ENCODE data around the gene RXFP4. TPM values are rescaled to one million over a fixed set of nuclear protein-coding genes. Genes with fewer than 3 reads are reported as not detected.

The RXFP4 gene
- total RNA-seq, 1 experiment from 2014 or later, result not detected

GRCh38 chr1:155900161-155900560 is 41.3 kb upstream of the RXFP4 start (continued):
- TF ChIP-seq ZNF532 (CRISPR knock-in tag; IDR thresholded peaks at IDR 0.05; ENCODE audit: borderline replicate concordance) (no peak), ESRRA (CRISPR knock-in tag; IDR thresholded peaks at IDR 0.05; ENCODE audit: borderline replicate concordance) (no peak)

DNA sequence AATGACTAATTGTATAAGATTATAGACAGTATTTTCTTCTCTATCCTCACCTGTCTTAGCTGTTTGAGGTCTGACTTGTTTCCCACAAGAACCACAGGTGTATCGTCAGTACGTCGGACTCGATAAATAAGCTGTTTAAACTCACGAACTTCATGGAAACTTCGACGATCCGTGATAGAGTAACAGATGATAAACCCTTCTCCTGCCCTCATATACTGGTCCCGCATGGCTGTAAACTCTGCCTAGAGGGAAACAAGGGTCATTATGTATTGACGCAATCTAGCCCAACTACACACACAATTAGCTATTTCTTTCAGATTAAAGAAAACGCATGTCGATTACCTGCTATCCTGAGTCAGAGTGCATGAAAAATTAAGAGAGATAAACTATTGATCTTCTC is 37.2 kb upstream of the RXFP4 start:
- no peak for TF ChIP-seq NFYB (CRISPR knock-in tag; conservative IDR thresholded peaks at IDR 0.05; ENCODE audit: low read depth)
- TF ChIP-seq MXD4 (CRISPR knock-in tag; IDR thresholded peaks at IDR 0.05; ENCODE audit: borderline replicate concordance), result no peak
- no peak for TF ChIP-seq PREB (CRISPR knock-in tag; IDR thresholded peaks at IDR 0.05; ENCODE audit: borderline replicate concordance)
- no peak for TF ChIP-seq RORB (CRISPR knock-in tag; IDR thresholded peaks at IDR 0.05)
- no peak for TF ChIP-seq GABPB1 (CRISPR knock-in tag; IDR thresholded peaks at IDR 0.05)
- TF ChIP-seq HMGA2 (CRISPR knock-in tag; IDR thresholded peaks at IDR 0.05), result no peak
- no peak for TF ChIP-seq ZNF671 (CRISPR knock-in tag; IDR thresholded peaks at IDR 0.05)
- TF ChIP-seq ZNF219 (CRISPR knock-in tag; IDR thresholded peaks at IDR 0.05; ENCODE audit: borderline replicate concordance), result no peak
- no peak for TF ChIP-seq TEAD1 (CRISPR knock-in tag; IDR thresholded peaks at IDR 0.05)
- no peak for TF ChIP-seq ZNF121 (CRISPR knock-in tag; IDR thresholded peaks at IDR 0.05)
- no peak for TF ChIP-seq JAZF1 (CRISPR knock-in tag; IDR thresholded peaks at IDR 0.05)
- no peak for TF ChIP-seq ZNF416 (CRISPR knock-in tag; IDR thresholded peaks at IDR 0.05)
- no peak for TF ChIP-seq E2F4 (CRISPR knock-in tag; IDR thresholded peaks at IDR 0.05; ENCODE audit: borderline replicate concordance, low read depth)
- TF ChIP-seq ZNF263 (CRISPR knock-in tag; IDR thresholded peaks at IDR 0.05; ENCODE audit: low read depth), result no peak
- no peak for TF ChIP-seq ZNF425 (CRISPR knock-in tag; conservative IDR thresholded peaks at IDR 0.05)
- no peak for TF ChIP-seq FOXJ3 (CRISPR knock-in tag; IDR thresholded peaks at IDR 0.05; ENCODE audit: borderline replicate concordance)
- TF ChIP-seq, protein P1, sequence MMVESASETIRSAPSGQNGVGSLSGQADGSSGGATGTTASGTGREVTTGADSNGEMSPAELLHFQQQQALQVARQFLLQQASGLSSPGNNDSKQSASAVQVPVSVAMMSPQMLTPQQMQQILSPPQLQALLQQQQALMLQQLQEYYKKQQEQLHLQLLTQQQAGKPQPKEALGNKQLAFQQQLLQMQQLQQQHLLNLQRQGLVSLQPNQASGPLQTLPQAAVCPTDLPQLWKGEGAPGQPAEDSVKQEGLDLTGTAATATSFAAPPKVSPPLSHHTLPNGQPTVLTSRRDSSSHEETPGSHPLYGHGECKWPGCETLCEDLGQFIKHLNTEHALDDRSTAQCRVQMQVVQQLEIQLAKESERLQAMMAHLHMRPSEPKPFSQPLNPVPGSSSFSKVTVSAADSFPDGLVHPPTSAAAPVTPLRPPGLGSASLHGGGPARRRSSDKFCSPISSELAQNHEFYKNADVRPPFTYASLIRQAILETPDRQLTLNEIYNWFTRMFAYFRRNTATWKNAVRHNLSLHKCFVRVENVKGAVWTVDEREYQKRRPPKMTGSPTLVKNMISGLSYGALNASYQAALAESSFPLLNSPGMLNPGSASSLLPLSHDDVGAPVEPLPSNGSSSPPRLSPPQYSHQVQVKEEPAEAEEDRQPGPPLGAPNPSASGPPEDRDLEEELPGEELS (CRISPR knock-in tag; IDR thresholded peaks at IDR 0.05), result no peak
- no peak for TF ChIP-seq ZNF138 (CRISPR knock-in tag; conservative IDR thresholded peaks at IDR 0.05)
- TF ChIP-seq AR (CRISPR knock-in tag; IDR thresholded peaks at IDR 0.05), result no peak
- TF ChIP-seq ELF4 (CRISPR knock-in tag; IDR thresholded peaks at IDR 0.05; ENCODE audit: low read depth), result no peak
- Mint-ChIP-seq H3K27ac (no peak overlapping the region), H3K4me1 (no peaks in the 10 kb centered on the region), H3K4me3 (no peak overlapping the region), H3K27me3 (ENCODE audit: low read depth) (no peaks in the 10 kb centered on the region), H3K36me3 (peaks cover 63% of the 10 kb centered on the region), H3K9me3 (no peaks in the 10 kb centered on the region)
- DNase-seq (ENCODE audit: low spot score), result no peak
- no peak for ATAC-seq
- POLR2A ChIA-PET, result interaction anchor here (0.5 kb wide), 1 partner anchor 934 kb away, joined by 3 read pairs; no protein-coding TSS in a partner anchor
- CTCF ChIA-PET, result interaction anchor here (1.2 kb wide), 1 partner anchor 122 kb away, joined by 3 read pairs; no protein-coding TSS in a partner anchor

Data from WTC11 (cell line).